ENCODE data around the gene CACNA2D4.

Gene CACNA2D4

DNA sequence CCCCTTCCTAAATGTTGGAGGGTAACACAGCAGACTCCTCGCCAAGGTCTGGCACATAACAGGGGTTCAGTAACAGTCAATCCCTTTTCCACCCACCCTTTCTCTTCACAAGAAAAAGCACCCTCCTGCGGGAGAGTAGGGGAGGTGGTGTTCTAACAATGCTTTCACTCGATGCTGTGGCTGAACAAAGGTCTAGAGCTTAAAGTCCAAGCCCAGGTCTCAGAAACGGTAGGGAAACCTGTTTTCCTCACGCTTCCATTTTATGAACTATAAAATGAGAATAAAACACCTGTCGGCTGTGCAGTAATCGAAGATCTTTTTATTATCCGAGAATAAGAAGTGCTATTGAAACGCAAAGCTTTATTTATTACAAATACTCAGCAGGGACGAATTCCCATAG lies 20.9 kb upstream of the CACNA2D4 start:
- ChIA-PET POLR2A (interaction anchor here (0.5 to 1.0 kb wide), 2 partner anchors 280 to 310 kb away, joined by 3 read pairs; partner anchors contain the start of gene WNT5B), CTCF (interaction anchor here (0.9 to 1.8 kb wide), 21 partner anchors 9 to 307 kb away, joined by 3 to 18 read pairs (median 6); no protein-coding TSS in a partner anchor)
- TF ChIP-seq FOXA1 (IDR thresholded peaks at IDR 0.05) (no peak), NFRKB (IDR thresholded peaks at IDR 0.05) (no peak), LEF1 (IDR thresholded peaks at IDR 0.05; ENCODE audit: borderline replicate concordance) (no peak), BHLHE40 (IDR thresholded peaks at IDR 0.05; ENCODE audit: borderline replicate concordance) (no peak), FOXM1 (IDR thresholded peaks at IDR 0.05; ENCODE audit: borderline replicate concordance) (no peak), FOXK2 (IDR thresholded peaks at IDR 0.05) (no peak), TARDBP (IDR thresholded peaks at IDR 0.05) (no peak), ZNF384 (IDR thresholded peaks at IDR 0.05) (no peak), CTBP1 (IDR thresholded peaks at IDR 0.05; ENCODE audit: borderline replicate concordance) (no peak), SUZ12 (IDR thresholded peaks at IDR 0.05) (no peak), ARNT (IDR thresholded peaks at IDR 0.05) (no peak), HDGF (IDR thresholded peaks at IDR 0.05; ENCODE audit: borderline replicate concordance) (no peak), SP1 (IDR thresholded peaks at IDR 0.05) (no peak), L3MBTL2 (conservative IDR thresholded peaks at IDR 0.05) (no peak)
- TF ChIP-seq, protein P1, sequence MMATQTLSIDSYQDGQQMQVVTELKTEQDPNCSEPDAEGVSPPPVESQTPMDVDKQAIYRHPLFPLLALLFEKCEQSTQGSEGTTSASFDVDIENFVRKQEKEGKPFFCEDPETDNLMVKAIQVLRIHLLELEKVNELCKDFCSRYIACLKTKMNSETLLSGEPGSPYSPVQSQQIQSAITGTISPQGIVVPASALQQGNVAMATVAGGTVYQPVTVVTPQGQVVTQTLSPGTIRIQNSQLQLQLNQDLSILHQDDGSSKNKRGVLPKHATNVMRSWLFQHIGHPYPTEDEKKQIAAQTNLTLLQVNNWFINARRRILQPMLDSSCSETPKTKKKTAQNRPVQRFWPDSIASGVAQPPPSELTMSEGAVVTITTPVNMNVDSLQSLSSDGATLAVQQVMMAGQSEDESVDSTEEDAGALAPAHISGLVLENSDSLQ (IDR thresholded peaks at IDR 0.05) = no peak
- no peak for DNase-seq (ENCODE audit: extremely low spot score)

DNA sequence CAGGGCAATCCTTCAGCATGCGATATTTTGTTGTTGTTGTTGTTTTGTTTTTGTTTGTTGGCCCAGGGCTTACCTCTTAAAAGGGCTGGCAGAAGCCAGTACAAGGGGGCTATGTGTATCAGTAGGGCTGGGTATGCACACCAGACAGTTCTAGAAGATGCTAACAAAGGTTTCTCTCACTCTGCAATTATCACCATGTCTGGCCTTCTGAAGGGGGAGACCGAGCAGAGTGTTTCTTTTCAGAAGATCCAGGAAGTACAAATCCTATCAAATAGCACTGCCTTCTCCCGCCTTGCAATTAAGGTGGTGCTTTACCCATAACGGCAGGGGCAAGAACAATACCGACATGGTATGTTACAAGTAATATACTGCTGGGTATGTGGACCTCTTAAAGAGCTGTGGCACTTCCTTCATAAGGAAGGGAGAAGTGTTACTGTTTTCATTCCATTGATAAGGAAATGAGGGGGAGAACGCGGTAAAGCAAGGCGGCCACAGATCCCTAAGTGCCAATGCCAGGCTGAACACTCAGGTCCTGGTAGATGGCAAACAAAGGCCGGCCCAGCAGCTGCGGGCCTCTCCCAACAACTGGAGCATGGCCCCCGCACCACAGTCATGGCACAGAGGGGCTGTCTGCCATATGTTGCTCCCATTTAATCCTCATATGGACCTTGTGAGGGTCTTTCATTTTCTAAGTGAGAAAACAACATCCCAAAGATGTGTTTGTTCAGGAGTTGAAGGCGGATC lies 19.2 kb upstream of the CACNA2D4 start:
- DNase-seq (ENCODE audit: extremely low spot score) = no peak
- CTCF ChIA-PET = no interaction called here
- POLR2A ChIA-PET = no interaction called here
- TF ChIP-seq SP1 (IDR thresholded peaks at IDR 0.05) = no peak
- no peak for TF ChIP-seq ZNF384 (IDR thresholded peaks at IDR 0.05)
- TF ChIP-seq FOXA1 (IDR thresholded peaks at IDR 0.05) = no peak
- TF ChIP-seq HDGF (IDR thresholded peaks at IDR 0.05; ENCODE audit: borderline replicate concordance) = no peak

DNA sequence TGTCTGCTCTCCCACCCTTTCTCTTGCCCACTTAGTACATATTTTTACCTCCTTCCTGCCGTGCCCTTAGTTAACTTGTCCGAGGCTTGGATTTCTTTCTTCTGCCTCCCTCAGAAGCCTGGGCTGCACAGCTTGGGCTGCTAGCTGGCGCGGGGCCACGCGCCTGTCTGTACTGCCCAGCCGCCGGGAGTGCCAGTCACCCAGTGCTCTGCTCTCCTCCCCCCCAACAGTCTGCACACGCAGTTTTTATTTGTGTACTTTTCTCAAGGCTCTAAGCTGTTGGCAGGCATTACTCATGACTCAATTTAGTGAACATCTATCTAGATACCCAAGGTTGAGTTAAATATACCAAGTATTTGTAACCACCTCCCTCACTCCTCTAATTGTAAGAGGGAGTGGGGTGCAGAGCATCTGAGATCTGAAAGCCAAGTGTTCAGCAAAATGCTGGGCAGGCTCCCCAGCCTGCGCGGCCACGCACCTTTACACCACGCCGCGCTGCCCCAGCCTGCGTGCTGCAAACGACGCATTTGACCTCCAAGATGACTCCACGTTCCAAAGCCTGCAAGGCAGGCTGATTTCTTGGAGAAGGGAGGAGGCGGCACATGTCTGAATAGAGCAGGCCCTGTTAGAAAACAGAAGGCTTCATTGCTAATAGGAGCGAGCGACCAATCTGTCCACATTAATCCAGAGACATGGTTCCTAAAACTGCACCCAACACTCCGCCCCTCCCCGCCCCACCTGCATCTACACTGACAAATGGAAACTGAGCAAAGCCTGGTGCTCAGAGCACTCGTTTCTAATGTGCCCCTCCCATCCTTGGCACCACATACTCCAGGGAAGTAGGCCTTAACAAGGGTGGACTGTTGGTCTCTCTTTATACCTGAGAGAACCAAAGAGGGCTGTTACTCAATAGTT lies 18.2 kb upstream of the CACNA2D4 start:
- ChIA-PET CTCF (no interaction called here), POLR2A (no interaction called here)
- no peak for DNase-seq (ENCODE audit: extremely low spot score)
- no peak for TF ChIP-seq ZNF384 (IDR thresholded peaks at IDR 0.05)
- no peak for TF ChIP-seq SP1 (IDR thresholded peaks at IDR 0.05)
- no peak for TF ChIP-seq SUZ12 (IDR thresholded peaks at IDR 0.05)
- TF ChIP-seq, protein P1 (IDR thresholded peaks at IDR 0.05) = no peak
- TF ChIP-seq FOXA1 (IDR thresholded peaks at IDR 0.05) = no peak
- TF ChIP-seq NFRKB (IDR thresholded peaks at IDR 0.05) = no peak
- TF ChIP-seq HDGF (IDR thresholded peaks at IDR 0.05; ENCODE audit: borderline replicate concordance) = no peak

DNA sequence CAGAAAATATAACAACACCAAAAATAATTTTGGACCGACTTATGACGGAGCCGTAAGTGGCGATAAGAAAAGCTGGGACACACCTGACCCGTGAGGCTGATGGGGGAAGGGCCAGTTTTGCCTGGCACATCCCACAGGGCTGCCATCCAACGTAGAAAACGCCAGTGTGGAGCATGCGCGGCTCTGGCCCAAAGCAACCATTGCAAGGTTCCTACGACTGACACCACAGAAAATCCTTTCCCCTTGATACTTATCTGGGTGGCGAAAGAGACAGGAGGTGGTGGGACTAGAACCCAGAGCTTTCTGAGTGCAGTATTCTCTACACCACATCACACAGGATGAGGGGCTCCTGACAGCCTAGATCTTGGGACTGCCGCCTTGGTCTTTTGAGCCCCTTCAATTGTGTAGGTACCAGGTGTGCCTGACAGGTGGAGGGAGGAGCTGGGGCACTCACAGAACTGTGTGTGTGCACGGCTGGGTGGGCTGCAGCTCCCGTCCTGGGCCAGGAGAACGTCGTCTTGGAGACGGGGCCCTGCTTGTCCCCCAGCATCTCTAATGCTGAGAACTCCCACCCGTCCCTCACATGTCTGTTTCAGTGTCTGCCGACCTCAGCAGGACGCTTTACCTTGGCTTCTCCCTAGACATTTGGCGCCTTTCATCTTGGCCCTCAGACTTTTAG lies 17.4 kb upstream of the CACNA2D4 start:
- CTCF ChIA-PET = interaction anchor here (0.5 to 1.0 kb wide), 2 partner anchors 137 to 488 kb away, joined by 4 read pairs; no protein-coding TSS in a partner anchor
- DNase-seq (ENCODE audit: extremely low spot score) = no peak
- POLR2A ChIA-PET = interaction anchor here (0.6 kb wide), 1 partner anchor 32 kb away, joined by 3 read pairs; no protein-coding TSS in a partner anchor
- TF ChIP-seq FOXM1 (IDR thresholded peaks at IDR 0.05; ENCODE audit: borderline replicate concordance) = no peak
- no peak for TF ChIP-seq ELF4 (IDR thresholded peaks at IDR 0.05)
- TF ChIP-seq CTBP1 (IDR thresholded peaks at IDR 0.05; ENCODE audit: borderline replicate concordance) = no peak
- no peak for TF ChIP-seq HDGF (IDR thresholded peaks at IDR 0.05; ENCODE audit: borderline replicate concordance)
- TF ChIP-seq, protein P1 (IDR thresholded peaks at IDR 0.05) = no peak
- TF ChIP-seq SUZ12 (IDR thresholded peaks at IDR 0.05) = no peak

DNA sequence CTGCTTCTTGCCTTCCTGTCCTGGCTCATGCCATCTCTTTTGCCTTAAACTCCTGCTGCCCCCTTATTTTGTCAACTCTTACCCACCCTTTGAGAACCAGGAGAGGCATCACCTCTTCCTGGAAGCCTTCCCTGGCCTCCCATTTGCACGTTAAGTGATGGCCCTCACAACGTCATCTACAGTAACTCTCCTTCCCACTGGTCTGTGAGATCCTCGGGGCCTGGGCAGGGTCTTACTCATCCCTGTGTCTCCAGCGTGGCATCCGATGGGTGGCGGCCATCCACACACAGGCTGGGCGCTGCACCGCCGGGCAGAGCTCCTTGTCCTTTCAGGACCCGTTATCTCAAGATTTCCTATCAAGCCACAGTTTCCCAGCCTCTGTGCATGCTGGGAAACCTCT lies 16.8 kb upstream of the CACNA2D4 start:
- ChIA-PET POLR2A (no interaction called here), CTCF (interaction anchor here (1.0 to 1.4 kb wide), 2 partner anchors 136 to 282 kb away, joined by 4 read pairs; no protein-coding TSS in a partner anchor)
- no peak for TF ChIP-seq TARDBP (IDR thresholded peaks at IDR 0.05)
- TF ChIP-seq SUZ12 (IDR thresholded peaks at IDR 0.05) = no peak
- TF ChIP-seq FOXK2 (IDR thresholded peaks at IDR 0.05) = no peak
- no peak for TF ChIP-seq SP1 (IDR thresholded peaks at IDR 0.05)
- TF ChIP-seq ARNT (IDR thresholded peaks at IDR 0.05) = no peak
- no peak for TF ChIP-seq ELF4 (IDR thresholded peaks at IDR 0.05)
- TF ChIP-seq CTBP1 (IDR thresholded peaks at IDR 0.05; ENCODE audit: borderline replicate concordance) = no peak
- no peak for TF ChIP-seq L3MBTL2 (conservative IDR thresholded peaks at IDR 0.05)
- TF ChIP-seq ZNF384 (IDR thresholded peaks at IDR 0.05) = no peak
- TF ChIP-seq, protein P1 (IDR thresholded peaks at IDR 0.05) = no peak
- no peak for TF ChIP-seq BHLHE40 (IDR thresholded peaks at IDR 0.05; ENCODE audit: borderline replicate concordance)
- TF ChIP-seq FOXM1 (IDR thresholded peaks at IDR 0.05; ENCODE audit: borderline replicate concordance) = no peak
- TF ChIP-seq LEF1 (IDR thresholded peaks at IDR 0.05; ENCODE audit: borderline replicate concordance) = no peak
- no peak for TF ChIP-seq FOXA1 (IDR thresholded peaks at IDR 0.05)
- no peak for TF ChIP-seq NFRKB (IDR thresholded peaks at IDR 0.05)
- TF ChIP-seq HDGF (IDR thresholded peaks at IDR 0.05; ENCODE audit: borderline replicate concordance) = no peak
- DNase-seq (ENCODE audit: extremely low spot score) = no peak

Measured in HEK293T (cell line).